Activated T-cell treated with anti-CD3 and anti-CD28 coated beads for 24 hours (primary cell): ENCODE data around the gene CIAO3.
A peak's percentile ranks its signal among the peaks of the same experiment; 100 is the strongest.

Experiments used
- DNase-seq: peaks from one replicate; pipeline ENCODE4 v3.0.0-alpha.2; 2020; ENCODE audit warnings: low read depth

CIAO3 gene

GRCh38 chr16:709566-710499 lies 31.0 kb downstream of the CIAO3 start:
- DNase-seq, result no peak

DNA sequence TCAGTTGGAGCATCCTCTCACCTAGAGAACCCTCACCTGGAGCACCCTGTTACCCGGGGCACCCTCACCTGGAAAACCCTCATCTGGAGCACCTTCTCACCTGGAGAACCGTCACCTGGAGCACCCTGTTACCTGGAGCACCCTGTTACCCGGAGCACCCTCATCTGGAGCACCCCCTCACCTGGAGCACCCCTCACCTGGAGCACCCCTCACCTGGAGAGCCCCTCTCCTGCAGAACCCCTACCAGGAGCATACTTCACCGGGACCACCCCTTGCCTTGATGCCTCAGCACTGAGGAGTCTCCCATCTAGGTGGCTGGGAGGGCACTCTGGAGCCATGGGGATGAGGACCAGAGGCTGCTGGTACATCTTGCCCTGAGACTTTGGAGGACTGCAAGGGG lies 31.8 kb downstream of the CIAO3 start:
- no peak for DNase-seq

DNA sequence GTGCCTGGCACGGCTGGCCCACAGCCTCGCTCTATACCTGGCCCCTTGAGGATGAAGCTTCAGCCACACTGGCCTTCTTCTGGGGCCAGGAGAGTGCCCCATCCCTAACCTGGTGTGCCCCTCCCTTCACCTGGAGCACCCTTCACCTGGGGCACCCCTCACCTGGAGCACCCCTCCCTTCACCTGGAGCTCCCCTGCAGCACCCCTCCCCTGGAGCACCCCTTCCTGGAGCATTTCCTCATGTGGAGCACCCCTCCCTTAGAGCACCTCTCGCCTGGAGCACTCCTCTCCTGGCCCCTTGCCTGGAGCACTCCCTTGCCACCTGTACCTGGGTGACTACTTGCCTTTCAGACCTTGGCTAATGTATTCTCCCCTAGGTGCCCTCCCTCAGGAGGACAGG lies 32.8 kb downstream of the CIAO3 start:
- DNase-seq, result no peak

DNA sequence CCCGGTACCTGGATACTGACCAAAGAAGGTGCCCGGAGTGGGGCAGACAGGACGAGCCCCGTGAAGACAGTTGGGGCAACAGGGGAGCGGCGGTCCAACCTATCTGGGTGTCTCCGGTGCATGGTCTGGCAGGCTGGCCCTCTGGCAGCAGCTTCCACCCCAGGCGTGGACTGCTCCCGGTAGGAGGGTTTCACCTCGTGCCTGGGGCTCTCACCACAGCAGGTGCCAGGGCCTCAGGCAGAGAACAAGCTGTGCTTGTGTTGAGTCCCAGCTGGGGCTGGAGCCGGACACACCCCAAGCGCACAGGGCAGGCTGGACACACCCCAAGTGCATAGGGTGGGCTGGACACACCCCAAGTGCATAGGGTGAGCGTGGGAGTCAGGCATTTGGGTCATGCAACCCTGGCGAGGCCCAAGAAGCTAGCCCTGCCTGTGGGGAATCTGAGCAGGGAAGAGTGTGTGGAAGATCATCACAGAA lies 33.7 kb downstream of the CIAO3 start:
- DNase-seq, result no peak

DNA sequence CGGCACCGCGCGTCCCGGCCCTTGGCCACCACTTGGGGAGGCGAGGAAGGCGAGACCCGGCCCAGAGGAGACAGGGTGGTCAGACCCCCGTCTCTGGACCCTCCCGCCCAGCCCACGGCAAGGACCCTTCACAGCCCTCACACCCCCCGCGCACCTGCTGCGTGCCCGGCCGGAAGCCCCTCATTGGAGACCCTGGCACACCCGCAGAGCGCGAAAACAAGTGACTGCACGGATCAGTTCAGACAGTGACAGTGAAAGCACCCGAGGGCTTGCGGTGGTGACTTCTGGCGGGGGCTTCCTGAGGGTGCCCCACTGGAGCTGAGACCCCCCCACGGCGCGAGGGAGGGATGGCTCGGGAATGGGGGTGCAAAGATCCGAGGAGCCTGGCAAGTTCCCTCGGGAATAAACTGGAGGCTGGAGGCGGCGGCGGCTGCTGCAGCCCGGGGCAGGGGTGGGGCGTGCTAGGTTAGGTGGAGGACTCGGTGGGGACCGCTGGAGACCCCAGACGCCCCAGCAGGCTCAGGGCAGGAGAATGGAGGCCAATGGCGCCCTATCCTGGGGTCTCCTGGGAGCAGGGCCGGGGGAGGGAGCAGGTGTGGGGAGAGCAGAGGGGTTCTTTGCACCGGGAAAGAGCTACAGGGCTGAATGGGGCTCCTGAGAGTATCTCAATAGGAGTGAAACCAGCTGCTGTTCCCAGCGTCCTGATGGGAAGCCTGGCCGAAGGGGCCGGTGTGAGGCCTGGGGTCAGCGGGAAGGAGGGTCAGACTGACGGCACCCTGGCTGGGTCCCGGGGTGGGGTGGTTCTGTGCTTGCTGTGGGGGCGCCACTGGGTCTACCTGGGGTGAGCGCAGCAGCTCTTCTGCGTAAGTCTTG lies 34.4 kb downstream of the CIAO3 start:
- no peak for DNase-seq

DNA sequence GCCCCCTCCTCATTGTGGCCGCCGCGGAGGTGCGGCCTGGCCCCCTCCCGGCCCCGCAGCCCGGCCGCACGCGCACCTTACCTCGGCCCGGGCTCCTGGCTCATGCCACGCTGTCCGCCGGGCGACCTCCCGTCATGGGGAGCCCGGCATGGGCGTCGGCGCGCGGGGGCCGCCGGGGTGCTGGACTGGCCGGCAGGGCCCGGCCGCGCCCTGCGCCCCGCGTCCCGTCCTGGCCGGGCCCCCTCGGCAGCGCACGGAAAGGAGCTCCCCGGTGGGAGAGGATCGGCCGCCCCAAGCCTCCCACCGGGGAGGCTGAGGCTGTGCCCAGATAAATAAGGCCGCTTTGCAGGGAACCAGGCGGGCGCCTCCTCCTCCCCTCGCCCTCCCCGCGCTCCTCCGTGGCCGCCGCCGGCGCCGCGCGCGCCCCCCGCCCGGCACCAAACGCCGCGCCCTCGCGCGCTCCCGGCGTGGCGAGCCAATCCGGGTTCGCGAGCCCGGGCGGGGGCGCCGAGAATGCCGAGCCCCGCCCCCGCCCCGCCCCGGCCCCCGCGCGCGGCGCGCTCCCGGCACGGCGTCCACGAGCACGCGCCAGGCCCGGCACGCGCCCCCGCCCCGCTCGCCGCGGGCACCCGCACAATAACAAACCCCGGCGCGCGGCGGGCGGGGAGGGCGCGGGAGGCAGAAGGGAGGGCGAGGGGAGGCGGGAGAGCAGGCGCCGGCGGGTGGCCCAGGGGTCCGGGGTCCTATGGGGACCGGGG lies 35.2 kb downstream of the CIAO3 start, which contains the start of gene FBXL16:
Gene FBXL16, minus strand, starts transcription at position 371 of the 758 bp plus-strand sequence. CDS start 8,396 bp downstream, outside the sequence.
- DNase-seq, result no peak

DNA sequence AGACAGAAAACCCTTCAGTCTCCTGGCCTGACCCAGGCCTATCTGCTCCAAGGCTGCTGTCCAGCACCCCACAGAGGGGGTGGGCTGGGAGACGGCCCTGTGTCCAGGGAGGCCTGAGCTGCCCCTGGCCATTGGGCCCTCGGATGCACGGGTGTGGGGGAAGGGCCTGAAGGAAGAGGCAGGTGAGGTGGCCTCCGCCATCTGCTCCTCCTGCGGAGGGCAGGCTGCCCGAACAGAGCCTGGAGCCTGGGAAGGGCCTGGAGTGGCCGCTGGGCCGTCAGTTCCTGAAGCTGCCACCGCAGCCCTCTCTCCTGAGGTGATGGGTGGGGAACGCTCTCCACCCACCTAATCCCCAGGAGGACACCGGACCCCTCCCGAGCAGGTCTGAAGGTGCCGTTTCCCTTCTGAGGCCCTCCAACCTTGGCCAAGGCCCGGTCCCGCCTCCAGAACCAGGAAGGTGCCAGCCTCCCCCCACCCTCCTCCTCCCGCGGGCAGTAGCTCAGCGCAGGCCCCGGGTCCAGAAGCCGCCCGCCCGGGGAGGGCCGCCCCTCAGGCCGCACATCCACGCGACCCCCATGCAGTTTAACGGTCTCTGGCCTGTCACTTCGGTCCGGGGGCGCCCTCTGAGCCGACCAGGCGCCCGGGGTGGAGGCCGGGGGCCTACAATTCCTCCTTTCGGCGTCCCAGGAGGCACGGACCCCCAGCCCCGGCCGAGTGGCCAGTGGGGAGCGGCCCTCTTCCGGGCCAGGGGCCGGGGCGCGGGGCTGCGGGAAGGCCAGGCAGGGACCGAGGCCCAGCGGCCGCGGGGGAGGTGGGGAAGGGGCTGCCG lies 36.0 kb downstream of the CIAO3 start:
- DNase-seq, result no peak

DNA sequence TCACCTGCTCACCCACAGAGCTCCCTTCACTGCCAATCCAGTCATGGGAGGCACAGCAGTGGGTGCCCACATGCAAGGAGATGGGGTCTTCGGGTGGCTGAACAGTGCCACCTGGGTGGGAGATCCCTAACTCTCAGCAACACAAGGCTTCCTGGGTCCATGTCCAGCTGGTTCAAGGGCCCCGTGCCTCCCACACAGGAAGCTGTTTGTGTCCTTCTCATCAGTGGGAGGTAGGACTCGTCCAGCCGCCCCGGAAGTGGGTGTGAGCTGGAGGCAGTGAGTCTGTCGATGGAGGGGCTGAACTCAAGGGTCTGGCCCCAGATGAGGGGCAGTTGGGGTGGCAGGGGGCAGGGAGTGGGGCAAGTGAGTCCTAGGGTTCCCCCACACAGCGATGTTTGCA lies 36.8 kb downstream of the CIAO3 start:
- no peak for DNase-seq

- DNase-seq, result no peak
Measured at GRCh38 chr16:703406-703805, 37.4 kb downstream of the CIAO3 start.

- DNase-seq, result no peak
Measured at GRCh38 chr16:702341-702740, 38.5 kb downstream of the CIAO3 start.

DNA sequence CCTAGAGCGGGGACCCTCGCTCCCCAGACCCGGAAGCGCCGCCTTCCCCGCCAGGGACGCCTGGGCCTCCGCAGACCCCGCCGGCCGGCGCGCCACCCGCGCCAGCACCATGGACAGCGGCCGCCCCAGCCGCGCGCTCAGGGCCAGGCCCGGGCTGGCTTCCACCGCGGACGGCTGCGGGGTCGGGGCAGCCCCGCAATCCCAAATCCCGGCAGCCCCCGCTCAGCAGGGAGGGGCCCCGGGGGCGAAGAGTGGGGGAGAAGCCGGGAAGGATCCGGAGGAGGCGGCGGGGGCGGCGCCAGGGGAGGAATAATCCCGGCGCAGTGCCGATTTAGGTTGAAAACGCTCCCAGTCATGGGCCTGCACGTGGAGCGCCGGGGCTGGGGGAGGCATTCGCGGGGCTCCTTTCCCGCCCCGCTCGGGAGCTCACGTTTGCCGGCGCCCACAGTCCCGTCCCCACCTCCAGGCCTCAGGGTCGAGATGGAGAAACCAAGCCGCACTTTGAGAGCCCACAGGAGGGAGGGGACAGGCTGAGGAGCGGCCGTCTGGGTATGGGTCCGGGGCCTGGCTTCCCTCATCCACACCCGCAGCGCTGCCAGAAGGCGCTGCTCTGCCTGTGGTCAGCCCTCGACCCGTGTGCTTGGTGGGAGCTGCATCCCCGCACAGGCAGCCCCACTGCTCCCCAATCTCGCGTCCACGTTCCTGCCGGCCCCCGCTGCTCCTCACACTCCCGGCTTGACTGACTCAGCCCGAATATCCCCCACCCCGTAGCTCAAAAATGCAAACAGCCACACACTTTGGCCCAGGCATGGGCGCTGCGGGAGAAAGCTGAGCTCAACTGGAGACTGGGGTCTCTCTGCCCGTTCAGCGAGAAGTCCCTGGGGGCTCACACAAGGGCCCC lies 39.9 kb downstream of the CIAO3 start:
- no peak for DNase-seq

DNA sequence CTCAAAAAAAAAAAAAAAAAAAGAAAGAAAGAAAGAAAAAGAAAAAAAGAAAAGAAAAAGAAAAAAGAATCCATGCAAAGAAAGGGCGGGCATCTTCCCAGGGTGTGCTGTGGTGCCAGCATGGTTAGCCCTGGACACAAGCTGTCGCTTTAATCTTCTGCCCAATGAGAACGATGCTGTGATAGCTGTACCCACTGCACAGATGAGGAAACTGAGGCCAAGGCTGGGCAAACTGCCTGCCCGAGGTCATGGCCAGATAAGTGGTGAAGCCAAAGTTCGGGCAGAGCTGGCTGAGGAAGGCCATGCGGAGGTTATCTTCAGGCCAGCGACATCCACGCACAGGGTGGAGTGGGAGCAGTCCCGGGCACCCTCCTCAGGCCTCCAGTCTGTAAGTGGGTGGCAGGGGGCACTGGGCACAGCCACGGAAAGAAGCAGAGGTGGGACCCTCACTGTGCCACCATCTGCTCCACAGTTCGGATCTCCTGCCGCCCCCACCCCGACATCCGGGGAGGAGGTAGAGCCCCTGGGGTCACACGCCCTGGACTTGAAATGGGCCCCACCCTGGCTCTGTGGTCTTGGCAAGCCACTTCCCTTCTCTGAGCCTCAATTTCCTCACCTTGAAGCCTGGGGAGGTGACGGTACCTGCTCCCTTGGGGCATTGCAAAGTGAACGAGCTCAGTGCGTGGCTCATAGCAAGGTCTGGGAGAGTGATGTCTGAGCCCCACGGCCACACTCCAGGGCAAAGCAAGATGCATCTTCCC lies 41.7 kb downstream of the CIAO3 start:
- DNase-seq, result no peak

DNA sequence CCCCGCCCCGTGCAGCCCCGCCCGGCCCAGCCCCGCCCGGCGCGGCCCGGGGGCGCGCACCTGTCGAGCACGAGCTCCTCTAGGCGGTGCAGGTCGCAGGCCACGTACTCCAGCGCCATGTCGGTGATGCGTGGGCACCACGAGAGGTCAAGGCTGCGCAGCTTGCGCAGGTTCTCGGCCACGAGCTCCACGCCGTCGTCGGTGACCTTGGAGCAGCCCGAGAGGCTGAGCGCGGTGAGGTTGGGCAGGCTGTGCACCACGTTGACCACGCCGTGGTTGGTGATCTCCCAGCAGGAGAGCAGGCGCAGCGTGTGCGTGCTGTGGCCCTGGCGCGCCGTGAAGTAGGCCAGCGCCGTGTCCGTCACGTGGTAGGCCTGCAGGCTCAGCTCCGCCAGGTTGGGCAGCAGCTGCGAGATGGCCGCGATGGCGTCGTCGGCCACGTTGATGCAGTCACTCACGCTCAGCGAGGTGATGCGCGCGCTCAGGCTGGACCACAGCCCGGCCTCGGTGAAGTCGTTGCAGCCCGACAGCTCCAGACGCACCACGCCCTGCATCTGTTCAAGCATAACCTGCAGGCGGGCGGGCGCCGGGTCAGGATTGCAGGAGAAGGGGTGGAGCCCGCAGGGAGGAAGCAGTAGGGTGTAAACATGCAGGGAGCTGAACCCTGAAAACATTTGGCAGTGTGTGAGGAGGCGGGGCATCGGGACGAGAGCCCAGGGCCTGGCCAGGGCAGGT lies 45.3 kb downstream of the CIAO3 start:
- peak; percentile 62 for DNase-seq

- no peak for DNase-seq
Measured at GRCh38 chr16:694863-695354, 45.9 kb downstream of the CIAO3 start.

GRCh38 chr16:694187-694862 lies 46.5 kb downstream of the CIAO3 start:
- DNase-seq, result no peak

DNA sequence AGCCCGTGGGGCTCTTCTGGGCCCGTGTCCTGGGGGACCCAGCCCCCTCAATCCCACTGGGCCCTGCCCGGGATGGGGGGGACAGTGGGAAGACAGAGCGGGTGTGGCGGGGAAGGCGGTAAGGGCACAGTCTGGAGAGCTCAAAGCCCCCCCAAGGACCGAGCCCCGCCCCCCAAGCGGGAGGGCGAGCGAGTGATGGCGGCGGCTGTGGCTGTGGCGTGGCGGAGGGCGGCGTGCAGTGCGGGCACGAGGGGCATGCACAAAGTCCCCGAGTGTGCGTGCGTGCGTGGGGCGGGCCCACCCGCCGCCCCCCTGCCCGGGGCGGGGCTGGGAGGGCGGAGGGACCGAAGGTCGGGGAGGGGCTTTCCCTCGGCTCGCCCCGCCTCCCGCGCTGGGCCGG lies 47.0 kb downstream of the CIAO3 start:
- DNase-seq, result no peak

DNA sequence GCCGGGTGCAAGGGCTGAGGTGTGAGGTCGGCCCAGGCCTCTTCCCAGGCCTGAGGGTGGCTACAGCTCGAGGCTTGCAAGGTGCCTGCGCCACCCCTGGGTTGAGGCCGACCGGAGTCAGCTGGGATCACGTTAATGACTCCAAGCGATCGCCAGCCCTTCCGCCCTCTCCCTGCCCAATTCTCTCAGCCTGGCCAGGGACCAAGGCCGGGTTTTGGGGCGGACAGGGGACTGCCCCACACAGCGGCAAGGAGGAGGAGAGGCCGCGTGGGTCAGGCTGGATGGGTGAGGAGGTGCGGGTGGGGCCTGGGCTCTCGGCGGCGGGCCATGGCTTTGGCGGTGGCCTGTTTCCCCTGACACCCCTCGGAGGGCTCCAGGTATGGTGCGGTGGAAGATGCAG lies 47.4 kb downstream of the CIAO3 start:
- no peak for DNase-seq
